Measurements from ENCODE around the gene PCNA. TPM values are rescaled to one million over a fixed set of nuclear protein-coding genes. Genes with fewer than 3 reads are reported as not detected.

PCNA gene
- total RNA-seq, 8 experiments from 2014 or later: 38.4 to 257 (median 86.4) TPM

DNA sequence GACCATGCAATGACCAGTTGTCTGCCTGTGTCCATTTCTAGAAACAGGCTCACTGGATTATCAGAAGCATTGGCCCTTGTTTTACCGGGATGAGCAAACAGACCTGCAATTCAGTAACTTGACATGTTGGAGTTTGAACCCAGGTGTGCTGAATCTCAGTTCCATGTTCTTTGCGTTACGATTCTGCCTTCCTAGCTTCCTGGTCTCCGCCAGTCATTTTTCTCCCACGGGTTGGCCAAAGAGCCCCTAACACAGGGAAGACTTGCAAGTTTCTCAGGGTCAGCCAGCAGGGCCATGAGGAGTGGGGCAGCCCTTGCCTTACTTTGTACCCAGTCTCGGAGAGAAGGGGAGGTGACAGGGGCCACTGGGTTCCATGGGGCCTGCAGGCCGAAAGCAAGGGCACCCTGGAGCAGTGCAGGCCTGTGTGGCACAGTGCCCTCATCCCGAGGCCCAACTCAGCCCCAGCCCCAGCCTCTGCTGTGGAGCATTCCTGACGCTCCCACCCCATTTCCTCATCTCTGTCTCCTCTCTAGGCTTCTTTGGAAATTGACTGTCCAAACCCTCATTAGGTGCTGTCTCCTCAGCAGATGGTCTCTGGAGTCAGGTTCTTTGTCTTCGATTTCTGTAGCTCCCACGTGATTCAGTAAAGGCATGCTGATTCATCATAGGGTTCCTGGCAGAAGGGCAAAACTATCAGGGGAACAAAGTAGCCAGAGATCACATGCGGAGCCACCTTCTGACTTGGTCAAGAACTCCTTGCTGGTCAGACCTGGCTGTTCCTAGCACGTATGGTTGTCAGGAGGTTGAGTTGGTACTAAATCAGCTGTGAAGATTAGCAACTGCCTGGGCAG is 30.7 kb upstream of the PCNA start:
- Histone ChIP-seq H3K4me1 (replicated peaks in 1 of 2) (peaks cover 0 to 3% of the 10 kb centered on the region in 2 donors), H3K4me3 (no peak overlapping the region), H3K27ac (no peak overlapping the region)
- WGBS, 10 experiments: 80 to 100% (median 93%) methylated on average over 1 to 8 of the region's 13 CpGs; no CpG with 5 or more reads in 3 of the 10 experiments
- ATAC-seq (replicated peaks in 6 of 8): peak in 5 of 8 experiments; percentile 32 to 72 (median 58)
- in situ Hi-C loops (cut with MboI; ENCODE audit: low pct_unique_long_range_greater_than_20kb in 2 of 9, low sequenced_read_pairs in 9 of 9, unreplicated experiment in 9 of 9): no loop called here

DNA sequence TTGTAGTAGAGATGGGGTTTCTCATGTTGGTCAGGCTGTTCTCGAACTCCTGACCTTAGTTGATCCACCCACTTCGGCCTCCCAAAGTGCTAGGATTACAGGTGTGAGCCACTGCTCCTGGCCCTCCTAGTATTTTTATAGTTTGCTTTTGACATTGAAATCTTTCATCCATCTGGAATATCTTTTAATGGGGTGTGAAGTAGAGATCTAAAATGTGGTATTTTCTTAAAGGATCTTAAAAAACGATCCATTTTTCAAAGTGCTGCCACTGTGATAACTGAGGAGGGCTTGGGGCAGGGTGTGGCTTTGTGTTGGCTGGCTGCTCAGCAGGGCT is 30.1 kb upstream of the PCNA start:
- no peak overlapping the region for H3K27ac ChIP-seq
- peak in 2 of 8 experiments; percentile 33 to 34 for ATAC-seq (replicated peaks in 6 of 8)
- no peak overlapping the region for H3K4me3 ChIP-seq
- in situ Hi-C loops (cut with MboI; ENCODE audit: low pct_unique_long_range_greater_than_20kb in 2 of 9, low sequenced_read_pairs in 9 of 9, unreplicated experiment in 9 of 9): no loop called here
- WGBS, 10 experiments: 69 to 100% (median 93%) methylated on average over 1 to 3 of the region's 3 CpGs; no CpG with 5 or more reads in 2 of the 10 experiments
- peaks cover 0 to 3% of the 10 kb centered on the region in 2 donors for H3K4me1 ChIP-seq (replicated peaks in 1 of 2)

DNA sequence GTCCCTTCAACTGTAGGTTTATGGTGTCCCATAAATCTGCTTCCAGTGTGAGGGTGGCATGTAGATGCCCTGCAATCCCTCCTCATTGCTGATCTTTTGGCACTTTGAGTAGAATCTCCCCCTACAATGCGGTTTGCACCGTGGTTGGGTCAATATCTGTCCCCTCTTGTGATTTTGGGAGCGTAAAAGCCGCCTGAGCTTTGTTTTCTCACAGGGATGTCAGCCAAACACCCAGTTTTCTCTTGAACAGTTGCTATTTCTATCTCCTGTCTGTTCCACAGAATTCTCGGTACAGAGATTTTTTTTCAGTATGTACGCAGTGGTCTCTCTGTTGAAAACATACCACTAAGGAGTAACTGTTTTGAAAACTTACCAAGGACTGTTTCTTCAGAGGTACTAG is 28.8 kb upstream of the PCNA start:
- WGBS, 10 experiments: 80 to 100% (median 94%) methylated on average over 1 to 6 of the region's 6 CpGs; no CpG with 5 or more reads in 1 of the 10 experiments
- H3K4me1 ChIP-seq (replicated peaks in 1 of 2): peaks cover 0 to 3% of the 10 kb centered on the region in 2 donors
- no peak overlapping the region for H3K4me3 ChIP-seq
- no peak for ATAC-seq (replicated peaks in 6 of 8)
- H3K27ac ChIP-seq: no peak overlapping the region
- in situ Hi-C loops (cut with MboI; ENCODE audit: low pct_unique_long_range_greater_than_20kb in 2 of 9, low sequenced_read_pairs in 9 of 9, unreplicated experiment in 9 of 9): no loop called here

DNA sequence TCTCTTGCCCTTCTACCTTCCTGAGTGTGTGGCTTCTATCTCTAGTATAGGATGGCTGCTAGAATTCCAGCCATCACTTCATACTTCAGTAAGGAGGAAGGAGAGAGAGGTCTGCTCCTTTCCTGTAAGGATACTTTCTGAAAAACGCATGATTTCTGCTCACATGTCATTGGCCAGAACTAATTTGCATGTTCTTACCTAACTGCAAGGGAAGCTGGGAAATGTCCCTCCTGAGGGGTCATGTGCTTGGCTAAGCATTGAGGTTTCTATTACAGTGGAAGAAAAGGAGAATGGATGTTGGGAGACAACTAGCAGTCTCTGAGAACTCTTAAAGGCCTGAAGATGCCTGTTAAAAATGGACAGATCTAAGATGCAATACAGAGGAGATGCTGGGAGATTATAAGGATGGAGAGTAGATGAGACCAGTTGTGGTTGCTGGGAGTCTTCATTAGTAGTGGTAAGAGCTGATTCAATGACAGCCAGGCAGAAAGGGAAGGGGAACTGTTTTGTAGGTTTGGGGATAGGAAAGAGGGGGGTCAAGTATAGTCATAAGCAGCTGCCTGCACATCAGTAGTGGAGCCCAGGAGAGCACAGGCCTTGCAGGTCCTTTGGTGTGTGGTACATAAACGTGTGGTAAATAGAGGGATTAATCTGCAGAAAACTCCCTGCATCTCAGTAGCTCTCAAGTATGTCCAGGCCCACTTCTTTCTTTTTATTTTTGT is 27.3 kb upstream of the PCNA start:
- peak in 1 of 8 experiments; percentile 65 for ATAC-seq (replicated peaks in 6 of 8)
- 67 to 100% (median 92%) methylated on average over 1 to 2 of the region's 2 CpGs; no CpG with 5 or more reads in 3 of the 10 experiments for WGBS, 10 experiments
- Histone ChIP-seq H3K4me3 (no peak overlapping the region), H3K4me1 (replicated peaks in 1 of 2) (peaks cover 0 to 3% of the 10 kb centered on the region in 2 donors), H3K27ac (no peak overlapping the region)
- in situ Hi-C loops (cut with MboI; ENCODE audit: low pct_unique_long_range_greater_than_20kb in 2 of 9, low sequenced_read_pairs in 9 of 9, unreplicated experiment in 9 of 9): no loop called here

DNA sequence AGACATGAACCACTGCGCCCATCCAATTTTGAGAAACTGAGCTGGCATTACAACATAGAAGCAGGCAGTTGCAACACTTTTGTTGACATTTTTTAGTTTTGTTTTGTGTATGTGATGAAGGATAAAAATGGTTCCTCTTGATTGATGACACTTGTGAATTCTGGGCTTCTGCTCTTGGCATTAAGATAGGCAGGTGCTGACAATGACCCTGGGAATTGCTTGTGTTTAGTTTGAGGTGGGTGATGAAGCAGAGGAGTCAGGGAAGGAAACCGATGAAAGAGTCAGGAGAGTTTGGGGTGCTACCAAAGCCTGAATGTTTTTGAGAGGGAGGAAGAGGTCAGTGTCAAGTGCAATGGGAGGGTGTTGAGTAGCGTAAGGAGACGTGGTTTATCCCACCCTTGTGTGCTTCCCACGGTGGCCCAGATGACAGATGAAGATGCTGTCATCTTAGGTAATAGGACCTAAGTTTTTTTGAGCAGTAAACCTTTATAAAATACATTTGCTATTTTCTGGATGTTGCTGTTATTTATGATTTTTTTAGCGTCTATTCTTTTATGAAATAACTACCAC is 26.4 kb upstream of the PCNA start:
- WGBS, 10 experiments: 79 to 100% (median 97%) methylated on average over 1 to 6 of the region's 6 CpGs
- Histone ChIP-seq H3K27ac (no peak overlapping the region), H3K4me3 (no peak overlapping the region), H3K4me1 (replicated peaks in 1 of 2) (peaks cover 0 to 3% of the 10 kb centered on the region in 2 donors)
- ATAC-seq (replicated peaks in 6 of 8): no peak
- in situ Hi-C loops (cut with MboI; ENCODE audit: low pct_unique_long_range_greater_than_20kb in 2 of 9, low sequenced_read_pairs in 9 of 9, unreplicated experiment in 9 of 9): no loop called here

DNA sequence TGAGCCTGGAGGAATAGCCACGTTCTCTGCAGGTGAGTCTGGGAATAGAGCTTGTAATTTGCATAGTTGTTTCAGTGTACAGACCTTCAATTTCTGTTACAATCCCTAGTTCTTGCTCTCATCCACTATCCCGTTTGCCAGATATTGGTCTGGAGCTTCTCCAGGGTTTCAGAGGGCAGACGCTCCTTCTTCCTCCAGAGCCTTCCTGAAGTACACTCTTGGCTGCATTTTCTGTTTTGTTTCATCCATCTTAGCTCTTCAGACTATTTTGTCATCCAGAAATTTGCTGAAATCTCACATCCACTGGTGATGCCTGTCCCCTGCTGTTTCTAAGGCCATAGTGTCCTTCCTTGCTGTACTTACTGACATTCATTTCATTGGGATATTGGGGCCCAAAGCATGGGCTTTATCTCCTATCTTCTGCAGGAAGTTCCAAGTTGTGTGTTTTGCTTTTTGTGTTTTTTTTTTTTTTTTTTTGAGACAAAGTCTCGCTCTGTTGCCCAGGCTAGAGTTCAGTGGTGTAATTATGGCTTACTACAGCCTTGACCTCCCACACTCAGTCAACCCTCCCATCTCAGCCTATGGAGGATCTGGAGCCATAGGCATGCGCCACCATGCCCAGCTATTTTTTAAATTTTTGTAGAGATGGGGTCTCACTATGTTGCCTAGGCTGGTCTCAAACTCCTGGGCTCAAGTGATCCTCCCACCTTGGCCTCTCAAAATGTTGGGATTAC is 25.8 kb upstream of the PCNA start:
- WGBS, 10 experiments: 76 to 100% (median 100%) methylated on average over 2 to 5 of the region's 5 CpGs
- Histone ChIP-seq H3K27ac (no peak overlapping the region), H3K4me1 (replicated peaks in 1 of 2) (peaks cover 0 to 3% of the 10 kb centered on the region in 2 donors), H3K4me3 (no peak overlapping the region)
- in situ Hi-C loops (cut with MboI; ENCODE audit: low pct_unique_long_range_greater_than_20kb in 2 of 9, low sequenced_read_pairs in 9 of 9, unreplicated experiment in 9 of 9): no loop called here
- no peak for ATAC-seq (replicated peaks in 6 of 8)

DNA sequence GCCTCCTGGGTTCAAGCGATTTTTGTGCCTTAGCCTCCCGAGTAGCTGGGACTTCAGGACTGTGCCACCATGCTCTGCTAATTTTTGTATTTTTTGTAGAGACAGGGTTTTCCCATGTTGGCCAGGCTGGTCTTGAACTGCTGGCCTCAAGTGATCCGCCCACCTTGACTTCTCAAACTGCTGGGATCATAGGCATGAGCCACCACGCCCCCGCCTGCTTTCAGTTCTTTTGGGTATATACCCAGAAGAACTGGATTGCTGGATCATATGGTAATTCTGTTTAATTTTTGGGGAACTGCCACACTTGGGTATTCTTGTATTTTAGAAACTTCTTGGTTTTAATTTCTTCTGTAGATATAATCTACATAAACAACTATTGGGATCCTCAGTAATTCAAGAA is 24.1 kb upstream of the PCNA start:
- Histone ChIP-seq H3K4me3 (no peak overlapping the region), H3K27ac (no peak overlapping the region), H3K4me1 (replicated peaks in 1 of 2) (no peaks in the 10 kb centered on the region)
- in situ Hi-C loops (cut with MboI; ENCODE audit: low pct_unique_long_range_greater_than_20kb in 2 of 9, low sequenced_read_pairs in 9 of 9, unreplicated experiment in 9 of 9): no loop called here
- ATAC-seq (replicated peaks in 6 of 8): no peak
- 88 to 100% (median 100%) methylated on average over 1 to 5 of the region's 5 CpGs; no CpG with 5 or more reads in 3 of the 10 experiments for WGBS, 10 experiments

DNA sequence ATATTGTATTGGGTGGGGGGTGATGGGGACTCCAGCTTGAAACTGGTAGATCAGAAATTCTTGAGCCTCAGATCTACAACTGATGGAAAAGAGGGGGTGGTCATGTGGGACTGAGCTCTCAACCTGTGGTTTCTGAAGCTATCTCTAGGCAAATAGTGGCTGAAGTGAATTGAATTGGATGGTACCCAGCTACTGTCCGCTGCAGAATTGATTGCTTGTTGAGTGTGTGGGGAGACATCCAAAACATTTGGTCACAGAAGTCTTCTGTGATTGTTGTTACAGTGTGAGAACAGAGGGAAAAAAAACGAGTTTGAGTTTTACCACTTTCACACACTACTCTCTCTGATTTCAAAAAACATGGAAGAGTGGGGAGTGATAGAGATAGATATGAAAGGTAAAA is 21.9 kb upstream of the PCNA start:
- Histone ChIP-seq H3K4me1 (replicated peaks in 1 of 2) (no peaks in the 10 kb centered on the region), H3K4me3 (no peak overlapping the region), H3K27ac (no peak overlapping the region)
- ATAC-seq (replicated peaks in 6 of 8): no peak
- WGBS, 10 experiments: 33 to 86% (median 60%) methylated on average over 1 to 2 of the region's 2 CpGs; no CpG with 5 or more reads in 3 of the 10 experiments
- in situ Hi-C loops (cut with MboI; ENCODE audit: low pct_unique_long_range_greater_than_20kb in 2 of 9, low sequenced_read_pairs in 9 of 9, unreplicated experiment in 9 of 9): no loop called here

DNA sequence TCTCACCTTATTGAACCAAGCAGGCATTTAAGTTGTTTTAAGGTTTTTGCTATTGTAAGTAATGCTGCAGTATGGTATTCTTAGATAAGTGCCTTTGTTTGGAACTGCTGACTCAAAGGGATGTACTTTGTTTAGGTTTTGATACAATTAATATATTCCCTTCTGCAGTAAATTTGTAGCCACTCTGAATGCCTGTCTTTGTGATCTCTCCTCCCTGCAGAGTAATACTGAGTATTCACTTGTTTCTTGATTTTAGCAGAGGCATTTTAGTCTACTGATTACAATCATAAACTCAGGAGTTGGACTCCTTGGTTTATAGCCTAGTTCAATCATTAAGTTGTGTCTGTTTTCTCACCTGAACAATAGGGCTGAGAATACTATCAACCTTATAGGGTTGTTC is 20.4 kb upstream of the PCNA start:
- H3K4me3 ChIP-seq: no peak overlapping the region
- H3K4me1 ChIP-seq (replicated peaks in 1 of 2): no peaks in the 10 kb centered on the region
- H3K27ac ChIP-seq: no peak overlapping the region
- in situ Hi-C loops (cut with MboI; ENCODE audit: low pct_unique_long_range_greater_than_20kb in 2 of 9, low sequenced_read_pairs in 9 of 9, unreplicated experiment in 9 of 9): no loop called here
- ATAC-seq (replicated peaks in 6 of 8): no peak

DNA sequence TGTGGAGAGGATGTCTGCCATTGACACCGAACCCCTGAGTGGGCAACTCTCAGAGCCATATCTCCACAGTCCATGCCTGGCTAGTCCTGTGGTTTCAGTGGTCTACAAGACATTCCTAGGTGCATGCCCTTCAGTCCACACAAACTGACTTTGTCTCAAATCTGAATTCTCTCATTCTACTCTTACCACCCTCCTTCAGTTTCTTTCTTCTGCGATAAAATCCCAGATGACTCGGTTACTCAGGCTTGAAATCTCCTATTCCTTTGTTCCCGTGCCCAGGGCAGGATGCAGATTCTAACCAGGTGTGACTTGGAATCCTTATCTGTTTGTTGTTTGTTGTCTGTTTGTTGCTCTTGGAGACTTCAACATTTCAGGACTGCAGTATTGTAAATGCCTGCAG is 16.3 kb upstream of the PCNA start:
- 77 to 100% (median 91%) methylated on average over 3 to 4 of the region's 4 CpGs; no CpG with 5 or more reads in 2 of the 10 experiments for whole genome bisulfite sequencing, 10 experiments
- Histone ChIP-seq H3K4me3 (no peak overlapping the region), H3K4me1 (replicated peaks in 1 of 2) (no peaks in the 10 kb centered on the region), H3K27ac (no peak overlapping the region)
- in situ Hi-C loops (cut with MboI; ENCODE audit: low pct_unique_long_range_greater_than_20kb in 2 of 9, low sequenced_read_pairs in 9 of 9, unreplicated experiment in 9 of 9): no loop called here
- ATAC-seq (replicated peaks in 6 of 8): no peak

DNA sequence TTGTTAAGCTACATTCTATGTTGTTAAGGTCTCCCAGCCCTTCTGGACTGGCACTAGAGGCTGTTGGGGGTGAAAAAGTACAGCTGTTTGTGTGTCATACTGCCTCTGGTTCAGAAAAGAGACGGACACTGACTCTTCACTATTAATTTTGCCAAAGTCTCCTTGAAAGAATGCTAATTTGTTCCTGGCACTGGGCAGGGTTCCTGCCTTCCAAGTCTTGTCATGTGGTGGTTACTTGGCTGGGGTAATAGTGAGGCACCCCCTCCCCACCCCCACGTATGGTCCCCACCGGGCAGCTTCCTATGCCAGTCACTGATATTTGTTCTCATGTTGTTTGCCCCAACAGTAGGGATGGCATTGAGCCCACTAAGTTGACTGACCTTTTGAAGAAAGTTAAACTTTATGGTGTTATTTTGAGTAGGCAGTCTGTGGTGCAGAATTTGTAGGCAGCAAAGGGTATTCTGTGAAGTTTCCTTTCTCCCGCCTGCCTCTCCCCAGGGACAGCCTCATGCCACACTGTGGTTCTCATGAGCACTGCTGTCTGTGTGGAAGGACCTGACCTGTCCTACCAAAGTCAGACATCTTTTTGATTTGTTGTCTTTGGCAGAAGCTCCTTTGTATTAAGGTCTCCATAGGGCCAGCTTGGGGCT is 15.7 kb upstream of the PCNA start:
- in situ Hi-C loops (cut with MboI; ENCODE audit: low pct_unique_long_range_greater_than_20kb in 2 of 9, low sequenced_read_pairs in 9 of 9, unreplicated experiment in 9 of 9): no loop called here
- peak in 1 of 8 experiments; percentile 71 for ATAC-seq (replicated peaks in 6 of 8)
- 61 to 91% methylated on average over 1 to 2 of the region's 4 CpGs; no CpG with 5 or more reads in 8 of the 10 experiments for WGBS, 10 experiments
- no peak overlapping the region for H3K4me3 ChIP-seq
- no peaks in the 10 kb centered on the region for H3K4me1 ChIP-seq (replicated peaks in 1 of 2)
- H3K27ac ChIP-seq: no peak overlapping the region

DNA sequence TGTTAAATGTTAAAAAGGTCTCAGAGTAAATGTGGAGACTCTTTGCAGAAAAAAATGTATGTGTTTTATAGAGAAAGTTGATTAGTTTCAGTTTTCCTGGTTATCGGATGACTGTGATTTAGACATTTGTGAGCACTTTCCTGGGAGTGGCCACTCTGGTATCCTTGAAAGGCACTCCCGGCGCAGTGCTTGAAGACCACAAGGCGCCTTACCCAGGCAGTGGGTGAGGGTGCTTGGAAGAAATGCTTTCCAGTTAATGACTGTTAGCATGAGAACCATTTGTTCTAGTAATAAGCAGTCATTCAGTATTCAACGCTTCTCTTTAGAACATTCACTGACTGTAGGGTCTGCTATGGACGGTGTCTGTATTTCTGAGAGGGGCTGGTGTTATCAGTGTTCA is 14.2 kb upstream of the PCNA start:
- in situ Hi-C loops (cut with MboI; ENCODE audit: low pct_unique_long_range_greater_than_20kb in 2 of 9, low sequenced_read_pairs in 9 of 9, unreplicated experiment in 9 of 9): no loop called here
- WGBS, 10 experiments: 86 to 100% (median 100%) methylated on average over 2 to 6 of the region's 6 CpGs
- no peak overlapping the region for H3K27ac ChIP-seq
- no peak overlapping the region for H3K4me3 ChIP-seq
- no peak for ATAC-seq (replicated peaks in 6 of 8)
- peaks cover 0 to under 1% of the 10 kb centered on the region in 2 donors for H3K4me1 ChIP-seq (replicated peaks in 1 of 2)
